Activated gamma-delta T cell treated with anti-CD3 and anti-CD28 coated beads, Interleukin-2, amount 50 U/mL, for 16 hours (primary cell): Measurements from ENCODE around the gene CELA2B.
"Not testable (repeated sequence)": the region's sequence is repeated elsewhere in the genome, so short reads cannot be mapped to it uniquely, and the experiment has no call there.

ENCODE experiments used
- DNase-seq: peaks from one replicate; pipeline ENCODE4 v3.0.0-alpha.2; 2020; ENCODE audit warnings: low read depth

CELA2B gene

GRCh38 chr1:15475752-15476314, at the start of gene CELA2B:
CELA2B (plus strand) TSS chr1:15476104; CDS start chr1:15476126, 22 bp downstream.
- DNase-seq = no peak

DNA sequence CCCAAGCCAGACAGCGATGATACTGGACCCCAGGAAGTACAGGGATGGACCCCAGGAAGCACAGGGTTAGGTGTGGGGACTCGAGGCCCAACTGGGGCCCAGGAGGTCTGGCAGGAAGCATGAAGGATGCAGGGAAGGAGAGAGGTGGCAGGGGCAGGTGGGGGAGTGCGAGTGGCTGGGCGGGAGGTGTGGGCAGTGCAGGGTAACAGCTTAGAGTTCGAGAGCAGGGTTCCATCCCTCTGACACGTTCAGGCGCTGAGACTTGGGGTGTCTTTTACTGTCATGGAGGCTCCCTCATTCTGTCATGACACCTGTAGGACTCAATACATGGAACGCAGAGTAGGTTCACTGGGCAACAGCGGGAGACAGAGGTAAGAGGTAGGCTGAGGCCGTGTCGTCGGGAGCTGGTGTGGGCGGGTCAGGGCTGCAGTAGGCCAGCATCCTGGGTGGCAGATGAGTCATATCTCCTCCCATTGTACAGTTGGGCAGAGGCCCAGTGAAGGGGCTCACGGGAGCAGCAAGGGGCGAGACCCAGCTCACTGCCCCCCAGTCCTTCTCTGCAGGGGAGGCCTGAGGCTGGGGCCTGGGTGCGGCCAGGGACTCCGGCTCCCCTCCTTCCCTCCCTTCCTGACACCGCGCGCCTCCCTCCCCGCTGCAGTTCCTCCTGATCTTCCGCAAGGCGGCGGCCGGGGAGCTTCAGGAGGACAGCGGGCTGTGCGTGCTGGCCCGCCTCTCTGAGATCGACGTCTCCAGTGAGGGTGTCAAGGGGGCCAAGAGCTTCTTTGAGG, 49.2 kb upstream of the CELA2B start:
- no peak for DNase-seq

DNA sequence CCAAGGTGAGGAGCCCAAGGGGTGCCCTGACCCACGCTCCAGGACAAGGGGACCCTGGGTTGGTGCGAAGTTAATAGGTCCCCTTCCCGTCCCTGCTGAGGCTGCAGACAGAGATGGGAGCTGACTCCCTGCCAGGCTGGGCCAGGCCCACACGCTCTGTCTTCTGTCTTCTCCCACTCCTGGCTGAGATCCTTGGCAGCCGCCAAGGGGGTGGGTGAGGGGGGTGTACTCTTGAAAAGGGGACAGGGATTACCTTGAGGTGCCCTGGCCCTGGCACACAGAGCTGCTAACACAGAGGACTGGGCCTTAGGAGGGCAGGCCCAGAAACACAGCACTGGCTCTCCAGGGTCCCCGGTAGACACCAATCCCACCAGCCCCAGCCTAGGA, 48.6 kb upstream of the CELA2B start:
- no peak for DNase-seq

DNA sequence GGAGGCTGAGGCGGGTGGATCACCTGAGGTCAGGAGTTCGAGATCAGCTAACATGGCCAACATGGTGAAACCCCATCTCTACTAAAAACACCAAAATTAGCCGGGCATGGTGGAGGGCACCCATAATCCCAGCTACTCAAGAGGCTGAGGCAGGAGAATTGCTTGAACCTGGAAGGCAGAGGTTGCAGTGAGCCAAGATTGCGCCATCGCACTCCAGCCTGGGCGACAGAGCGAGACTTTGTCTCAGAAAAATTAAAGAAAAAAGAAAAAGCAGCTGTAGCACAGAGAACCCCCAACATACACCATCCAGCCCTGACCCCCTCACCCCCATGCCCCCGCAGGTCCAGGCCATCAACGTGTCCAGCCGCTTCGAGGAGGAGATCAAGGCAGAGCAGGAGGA, 47.7 kb upstream of the CELA2B start:
- not testable (repeated sequence) for DNase-seq

GRCh38 chr1:15428815-15429435, 47.0 kb upstream of the CELA2B start:
- DNase-seq = no peak

DNA sequence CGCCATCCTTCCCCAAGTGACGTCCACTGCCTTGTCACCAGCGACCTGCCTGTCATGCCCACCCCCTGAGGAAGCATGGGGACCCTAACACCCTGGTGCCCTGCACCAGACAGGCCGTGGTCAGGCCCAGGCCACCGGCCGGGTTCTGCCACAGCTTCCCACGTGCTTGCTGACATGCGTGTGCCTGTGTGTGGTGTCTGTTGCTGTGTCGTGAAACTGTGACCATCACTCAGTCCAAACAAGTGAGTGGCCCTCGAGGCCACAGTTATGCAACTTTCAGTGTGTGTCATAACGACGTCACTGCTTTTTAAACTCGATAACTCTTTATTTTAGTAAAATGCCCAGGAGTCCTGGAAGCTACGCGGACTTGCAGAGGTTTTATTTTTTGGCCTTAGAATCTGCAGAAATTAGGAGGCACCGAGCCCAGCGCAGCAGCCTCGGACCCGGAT, 46.2 kb upstream of the CELA2B start:
- no peak for DNase-seq

DNA sequence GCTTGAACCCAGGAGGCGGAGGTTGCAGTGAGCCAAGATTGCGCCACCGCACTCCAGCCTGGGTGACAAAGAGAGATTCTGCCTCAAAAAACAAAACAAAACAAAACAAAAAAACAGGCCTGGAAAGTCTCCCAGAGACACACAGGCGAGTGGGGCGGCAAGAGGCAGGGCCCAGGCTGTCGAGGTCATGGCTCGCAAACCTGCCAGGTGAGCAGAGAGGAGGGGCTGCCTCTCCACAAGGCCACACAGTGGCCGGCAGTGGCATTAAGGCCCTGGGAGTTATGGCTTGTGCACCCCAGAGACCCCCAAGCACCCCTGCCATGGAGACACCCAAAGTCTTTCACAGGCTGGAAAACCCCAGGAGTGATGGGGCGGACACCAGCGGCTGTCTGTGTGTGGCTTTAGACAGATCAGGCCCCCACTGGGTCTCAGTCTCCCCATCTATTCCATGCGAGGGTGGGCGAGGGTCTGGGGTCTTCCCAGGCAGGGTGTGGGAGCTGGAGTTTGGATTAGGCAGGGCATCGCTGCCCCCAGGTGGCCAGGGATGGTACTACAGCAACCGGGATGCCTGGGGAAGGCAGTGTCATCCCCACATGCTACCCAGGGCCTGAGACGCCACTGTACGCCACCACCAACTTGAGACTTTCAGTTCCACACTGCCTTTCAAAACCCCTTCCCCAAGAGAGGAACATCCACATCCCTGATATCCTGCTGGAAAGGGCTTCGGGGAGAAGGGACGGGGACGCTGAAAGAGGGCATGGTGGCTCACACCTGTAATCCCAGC, 44.9 kb upstream of the CELA2B start:
- peak; percentile 60 for DNase-seq

- no peak for DNase-seq
Measured at GRCh38 chr1:15431571-15431948, 44.3 kb upstream of the CELA2B start.

DNA sequence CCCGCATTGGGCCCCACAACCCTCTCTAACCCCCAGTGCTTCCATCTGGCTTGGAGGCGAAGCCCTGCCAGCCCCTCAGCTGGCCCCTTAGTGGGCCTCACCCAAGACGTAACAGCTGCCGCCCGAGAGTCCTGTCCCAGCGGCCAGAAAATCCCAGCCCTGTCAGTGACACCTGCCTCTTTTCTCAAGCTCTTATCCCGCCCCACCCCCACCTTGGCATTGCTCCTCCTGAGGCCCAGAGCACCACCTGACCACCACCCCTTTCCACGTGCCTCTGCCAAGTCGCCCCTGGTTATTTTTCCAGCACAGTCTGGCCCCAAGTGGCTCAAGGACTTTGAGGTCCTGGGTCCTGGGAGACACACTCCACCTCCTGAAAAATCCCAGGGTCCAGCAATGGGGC, 43.6 kb upstream of the CELA2B start:
- DNase-seq = no peak

- DNase-seq = no peak
Measured at GRCh38 chr1:15433471-15433870, 42.4 kb upstream of the CELA2B start.

DNA sequence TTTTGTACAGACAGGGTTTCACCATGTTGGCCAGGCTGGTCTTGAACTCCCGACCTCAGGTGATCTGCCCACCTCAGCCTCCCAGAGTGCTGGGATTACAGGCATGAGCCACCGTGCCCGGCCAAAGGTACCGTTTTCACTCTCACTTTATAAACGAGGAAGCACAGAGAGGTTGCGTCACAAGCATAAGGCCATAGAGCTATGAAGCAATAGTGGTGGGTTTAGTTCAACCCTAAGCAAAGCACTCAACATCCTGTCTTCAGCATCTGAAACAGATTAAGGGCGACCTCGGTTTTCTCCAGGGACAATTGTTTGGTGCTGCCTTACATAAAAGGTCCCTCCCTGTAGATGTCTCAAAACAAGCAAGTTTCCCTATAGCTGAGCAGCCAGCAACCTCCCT, 41.2 kb upstream of the CELA2B start:
- not testable (repeated sequence) for DNase-seq

GRCh38 chr1:15435239-15436077, 40.4 kb upstream of the CELA2B start:
- no peak for DNase-seq

- no peak for DNase-seq
Measured at GRCh38 chr1:15436881-15437442, 38.9 kb upstream of the CELA2B start.

DNA sequence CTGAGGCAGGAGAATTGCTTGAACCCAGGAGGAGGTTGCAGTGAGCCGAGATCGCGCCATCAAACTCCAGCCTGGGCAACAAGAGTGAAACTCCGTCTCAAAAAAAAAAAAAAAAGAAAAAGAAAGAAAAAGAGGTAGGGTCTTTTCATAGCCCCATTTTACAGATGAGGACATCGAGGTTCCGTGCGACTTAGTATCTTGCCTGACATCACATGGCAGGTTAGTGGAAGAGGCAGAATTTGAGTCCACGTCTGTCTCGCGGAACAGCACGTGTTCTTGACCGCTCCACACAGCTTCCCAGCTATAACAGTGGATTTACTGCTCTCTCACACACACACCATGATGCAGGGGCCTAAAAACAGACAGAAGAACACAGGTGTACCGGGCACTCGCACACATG, 36.6 kb upstream of the CELA2B start:
- DNase-seq = no peak

- DNase-seq = no peak
Measured at GRCh38 chr1:15440357-15440756, 35.5 kb upstream of the CELA2B start.

DNA sequence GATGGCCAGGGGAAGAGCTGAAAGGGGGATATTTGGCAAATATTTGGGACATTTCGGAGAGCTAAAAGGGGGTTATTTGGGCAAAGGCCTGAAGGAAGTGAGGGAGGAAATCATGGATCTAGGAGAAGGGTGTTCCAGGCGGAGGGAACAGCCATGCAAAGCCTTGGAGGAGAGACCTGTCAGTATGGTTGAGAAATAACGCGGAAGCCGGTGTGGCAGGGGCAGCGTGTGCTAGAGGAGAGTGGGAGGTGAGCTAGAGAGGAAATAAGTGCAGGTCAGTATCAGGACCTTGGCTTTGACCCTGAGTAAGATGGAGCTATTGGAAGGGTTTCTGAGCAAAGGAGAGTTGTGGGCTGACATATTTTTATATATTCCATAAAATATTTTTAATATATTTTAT, 34.7 kb upstream of the CELA2B start:
- DNase-seq = no peak

- DNase-seq = no peak
Measured at GRCh38 chr1:15442119-15442518, 33.8 kb upstream of the CELA2B start.

DNA sequence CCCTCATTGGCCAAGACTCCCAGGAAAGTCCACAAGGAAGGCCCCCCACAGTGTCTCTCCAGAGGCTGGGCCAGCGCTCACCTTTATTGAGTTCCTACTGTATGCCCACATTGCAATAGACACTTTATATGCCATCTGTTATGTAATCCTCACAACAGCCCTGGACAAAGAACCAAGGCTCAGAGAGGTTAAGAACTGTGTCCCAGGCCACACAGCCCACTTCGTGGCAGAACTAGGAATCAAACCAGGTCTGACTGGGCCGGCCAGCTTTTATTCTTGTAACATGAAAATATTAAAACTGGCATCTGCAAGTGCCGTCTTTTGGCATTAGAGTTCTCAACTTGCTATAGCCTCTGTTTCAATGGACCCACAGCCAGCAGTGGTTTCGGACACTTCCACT, 33.1 kb upstream of the CELA2B start:
- DNase-seq = no peak

DNA sequence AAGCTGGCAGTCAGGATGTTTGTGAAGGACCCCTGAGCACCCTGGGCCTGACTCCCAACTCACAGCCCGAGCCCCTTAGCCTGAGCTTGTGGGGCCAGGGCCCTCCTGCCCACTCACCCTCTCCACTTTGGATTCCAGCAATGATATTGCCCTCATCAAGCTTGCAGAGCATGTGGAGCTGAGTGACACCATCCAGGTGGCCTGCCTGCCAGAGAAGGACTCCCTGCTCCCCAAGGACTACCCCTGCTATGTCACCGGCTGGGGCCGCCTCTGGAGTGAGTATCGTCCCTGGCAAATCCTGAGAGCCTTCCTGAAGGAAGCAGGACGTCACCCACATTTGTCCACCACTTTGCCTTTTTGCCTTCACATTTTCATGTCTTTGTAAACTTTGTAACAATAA, 32.6 kb upstream of the CELA2B start:
- no peak for DNase-seq

DNA sequence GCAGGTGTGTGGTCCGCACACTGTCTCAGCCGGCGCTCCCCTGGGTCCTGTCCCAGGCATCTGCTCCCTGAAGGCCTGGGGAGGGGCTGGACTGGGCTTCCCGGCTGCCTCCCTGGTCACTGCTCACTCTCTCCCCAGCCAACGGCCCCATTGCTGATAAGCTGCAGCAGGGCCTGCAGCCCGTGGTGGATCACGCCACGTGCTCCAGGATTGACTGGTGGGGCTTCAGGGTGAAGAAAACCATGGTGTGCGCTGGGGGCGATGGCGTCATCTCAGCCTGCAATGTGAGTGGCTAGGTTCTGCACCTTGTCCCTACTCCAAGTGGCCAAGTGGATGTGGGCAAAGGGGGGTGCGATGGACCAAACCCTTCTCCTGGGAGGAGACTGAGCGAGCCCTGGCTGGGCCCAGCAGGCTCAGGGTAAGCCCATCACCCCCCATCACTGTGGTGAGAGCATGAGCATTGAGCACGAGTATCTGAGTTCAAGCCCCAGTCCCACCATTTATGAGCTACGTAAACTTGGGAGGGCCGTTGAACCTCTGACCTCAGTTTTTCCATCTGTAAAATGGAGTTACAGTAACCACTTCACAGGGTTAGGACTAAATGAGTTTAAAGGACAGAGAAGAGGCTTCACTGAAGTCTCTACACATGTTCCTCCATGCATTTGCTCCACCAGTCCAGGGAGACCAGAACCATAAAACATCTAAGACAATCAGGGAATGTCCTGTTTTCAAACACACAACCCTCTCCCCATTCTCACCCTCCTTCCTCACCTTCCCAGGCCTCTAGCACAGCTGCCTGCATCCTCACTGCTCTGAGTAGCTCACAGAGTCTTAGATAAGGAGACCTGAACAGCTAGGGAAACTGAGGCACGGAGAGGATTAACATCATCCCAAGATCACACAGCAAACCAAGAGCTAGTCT, 31.2 kb upstream of the CELA2B start:
- no peak for DNase-seq
